Measurements from ENCODE around the gene PLSCR3.

- TF ChIP-seq, protein P1, sequence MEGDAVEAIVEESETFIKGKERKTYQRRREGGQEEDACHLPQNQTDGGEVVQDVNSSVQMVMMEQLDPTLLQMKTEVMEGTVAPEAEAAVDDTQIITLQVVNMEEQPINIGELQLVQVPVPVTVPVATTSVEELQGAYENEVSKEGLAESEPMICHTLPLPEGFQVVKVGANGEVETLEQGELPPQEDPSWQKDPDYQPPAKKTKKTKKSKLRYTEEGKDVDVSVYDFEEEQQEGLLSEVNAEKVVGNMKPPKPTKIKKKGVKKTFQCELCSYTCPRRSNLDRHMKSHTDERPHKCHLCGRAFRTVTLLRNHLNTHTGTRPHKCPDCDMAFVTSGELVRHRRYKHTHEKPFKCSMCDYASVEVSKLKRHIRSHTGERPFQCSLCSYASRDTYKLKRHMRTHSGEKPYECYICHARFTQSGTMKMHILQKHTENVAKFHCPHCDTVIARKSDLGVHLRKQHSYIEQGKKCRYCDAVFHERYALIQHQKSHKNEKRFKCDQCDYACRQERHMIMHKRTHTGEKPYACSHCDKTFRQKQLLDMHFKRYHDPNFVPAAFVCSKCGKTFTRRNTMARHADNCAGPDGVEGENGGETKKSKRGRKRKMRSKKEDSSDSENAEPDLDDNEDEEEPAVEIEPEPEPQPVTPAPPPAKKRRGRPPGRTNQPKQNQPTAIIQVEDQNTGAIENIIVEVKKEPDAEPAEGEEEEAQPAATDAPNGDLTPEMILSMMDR (IDR thresholded peaks at IDR 0.05): no peak
- TF ChIP-seq POLR2A (IDR thresholded peaks at IDR 0.05): no peak
Observed at GRCh38 chr17:7383371-7383741, 11.0 kb downstream of the PLSCR3 start.

Data from right lobe of liver (tissue), 4 donors.